Dedifferentiated amniotic fluid mesenchymal stem cell (primary cell): ENCODE results near the gene TYSND1.
"Not testable (repeated sequence)": the region's sequence is repeated elsewhere in the genome, so short reads cannot be mapped to it uniquely, and the experiment has no call there.

ENCODE experiments used
- DNase-seq: peaks from one replicate; pipeline ENCODE4 v3.0.0-alpha.2; 2016; ENCODE audit errors: extremely low spot score

Gene TYSND1

GRCh38 chr10:70146489-70147258 is at the start of gene TYSND1:
TSS of gene TYSND1 (minus strand) at chr10:70146700. CDS start at chr10:70146586, 114 bp downstream.
- DNase-seq = peak; percentile 98

- no peak for DNase-seq
Measured at GRCh38 chr10:70193391-70193844, 46.9 kb upstream of the TYSND1 start.

- no peak for DNase-seq
Measured at GRCh38 chr10:70192326-70192968, 45.9 kb upstream of the TYSND1 start.

- DNase-seq = peak; percentile 85
Measured at GRCh38 chr10:70191972-70192305, 45.4 kb upstream of the TYSND1 start.

GRCh38 chr10:70191161-70191971 is 44.9 kb upstream of the TYSND1 start:
- no peak for DNase-seq

- no peak for DNase-seq
Measured at GRCh38 chr10:70190581-70190980, 44.1 kb upstream of the TYSND1 start.

- no peak for DNase-seq
Measured at GRCh38 chr10:70190102-70190501, 43.6 kb upstream of the TYSND1 start.

GRCh38 chr10:70188768-70189167 is 42.3 kb upstream of the TYSND1 start:
- no peak for DNase-seq

- no peak for DNase-seq
Measured at GRCh38 chr10:70186571-70186970, 40.1 kb upstream of the TYSND1 start.

- no peak for DNase-seq
Measured at GRCh38 chr10:70186090-70186489, 39.6 kb upstream of the TYSND1 start.

- DNase-seq = no peak
Measured at GRCh38 chr10:70183304-70183703, 36.8 kb upstream of the TYSND1 start.

- DNase-seq = not testable (repeated sequence)
Measured at GRCh38 chr10:70179209-70179608, 32.7 kb upstream of the TYSND1 start.

- DNase-seq = no peak
Measured at GRCh38 chr10:70178139-70178725, 31.7 kb upstream of the TYSND1 start.

- no peak for DNase-seq
Measured at GRCh38 chr10:70176441-70176840, 29.9 kb upstream of the TYSND1 start.

GRCh38 chr10:70175516-70175915 is 29.0 kb upstream of the TYSND1 start:
- DNase-seq = no peak

- no peak for DNase-seq
Measured at GRCh38 chr10:70174058-70174741, 27.7 kb upstream of the TYSND1 start.

- no peak for DNase-seq
Measured at GRCh38 chr10:70169649-70170364, 23.3 kb upstream of the TYSND1 start.

- DNase-seq = no peak
Measured at GRCh38 chr10:70169011-70169410, 22.5 kb upstream of the TYSND1 start.

- no peak for DNase-seq
Measured at GRCh38 chr10:70167246-70167645, 20.7 kb upstream of the TYSND1 start.

- DNase-seq = no peak
Measured at GRCh38 chr10:70166394-70166793, 19.9 kb upstream of the TYSND1 start.

- no peak for DNase-seq
Measured at GRCh38 chr10:70164163-70164562, 17.7 kb upstream of the TYSND1 start.
